Duodenal mucosa (tissue), 2 donors: Measurements from ENCODE around the gene PPFIA3.
"Not testable (repeated sequence)": the region's sequence is repeated elsewhere in the genome, so short reads cannot be mapped to it uniquely, and the experiment has no call there.

ENCODE experiments used
- H3K27ac ChIP-seq: one replicate; pipeline ENCODE4 v1.7.0; 2013; ENCODE audit warnings: low read depth, low read length
- H3K27me3 ChIP-seq, 2 donors: one replicate each; pipeline ENCODE4 v1.7.0; 2013; ENCODE audit warnings: low read length in 2 of 2, control low read depth in 1 of 2; ENCODE audit not compliant: insufficient read depth in 2 of 2, control insufficient read depth in 1 of 2
- H3K36me3 ChIP-seq, 2 donors: one replicate each; pipeline ENCODE4 v1.7.0; 2013; ENCODE audit warnings: low read length in 2 of 2, control low read depth in 1 of 2; ENCODE audit not compliant: insufficient read depth in 2 of 2, control insufficient read depth in 1 of 2
- H3K4me1 ChIP-seq, 2 donors: one replicate each; pipeline ENCODE4 v1.7.0; 2013; ENCODE audit warnings: low read length in 2 of 2, control low read depth in 1 of 2; ENCODE audit not compliant: insufficient read depth in 2 of 2, control insufficient read depth in 1 of 2
- H3K4me3 ChIP-seq, 2 donors: one replicate each; pipeline ENCODE4 v1.7.0; 2013; ENCODE audit warnings: low read length in 2 of 2, low read depth in 1 of 2
- H3K9ac ChIP-seq, 2 donors: one replicate each; pipeline ENCODE4 v1.7.0; 2013; ENCODE audit warnings: low read length in 2 of 2, low read depth in 1 of 2
- H3K9me3 ChIP-seq, 2 donors: one replicate each; pipeline ENCODE4 v1.7.0; 2013; ENCODE audit warnings: low read length in 2 of 2, control low read depth in 1 of 2; ENCODE audit not compliant: control insufficient read depth in 1 of 2

PPFIA3 gene

GRCh38 chr19:49119411-49120324 is at the start of gene PPFIA3:
Gene PPFIA3 (plus strand): TSS chr19:49119544. CDS start chr19:49127874, 8,330 bp downstream.
- no peaks in the 10 kb centered on the region for H3K9me3 ChIP-seq
- peaks cover 0 to 6% of the 10 kb centered on the region in 2 donors for H3K27me3 ChIP-seq
- no peaks in the 10 kb centered on the region for H3K36me3 ChIP-seq
- peak within 1 kb of the TSS; percentile 92 to 95 for H3K9ac ChIP-seq
- H3K4me3 ChIP-seq: peak within 1 kb of the TSS; percentile 70 to 71
- peaks cover 26 to 34% of the 10 kb centered on the region in 2 donors for H3K4me1 ChIP-seq
- H3K27ac ChIP-seq: peak within 1 kb of the TSS; percentile 99

GRCh38 chr19:49070416-49070815 is 48.9 kb upstream of the PPFIA3 start:
- Histone ChIP-seq H3K4me3 (no peak overlapping the region), H3K4me1 (no peaks in the 10 kb centered on the region), H3K27me3 (peaks cover 53 to 57% of the 10 kb centered on the region in 2 donors), H3K9ac (no peak overlapping the region), H3K36me3 (no peaks in the 10 kb centered on the region), H3K27ac (no peak overlapping the region), H3K9me3 (no peaks in the 10 kb centered on the region)

GRCh38 chr19:49071860-49072547 is 47.3 kb upstream of the PPFIA3 start:
- Histone ChIP-seq H3K36me3 (no peaks in the 10 kb centered on the region), H3K4me3 (no peak overlapping the region), H3K9me3 (no peaks in the 10 kb centered on the region), H3K27me3 (peaks cover 42 to 43% of the 10 kb centered on the region in 2 donors), H3K9ac (no peak overlapping the region), H3K4me1 (no peaks in the 10 kb centered on the region), H3K27ac (no peak overlapping the region)

GRCh38 chr19:49073514-49074378 is 45.6 kb upstream of the PPFIA3 start:
- H3K27me3 ChIP-seq: peaks cover 31 to 36% of the 10 kb centered on the region in 2 donors
- no peak overlapping the region for H3K4me3 ChIP-seq
- H3K27ac ChIP-seq: no peak overlapping the region

GRCh38 chr19:49074869-49075268 is 44.5 kb upstream of the PPFIA3 start:
- H3K36me3 ChIP-seq, H3K9ac ChIP-seq, H3K27ac ChIP-seq, H3K4me3 ChIP-seq, H3K9me3 ChIP-seq, H3K4me1 ChIP-seq: not testable (repeated sequence)
- H3K27me3 ChIP-seq: peaks cover 25 to 31% of the 10 kb centered on the region in 2 donors

More at GRCh38 chr19:49073514-49074378, 45.6 kb upstream of the PPFIA3 start:
- Histone ChIP-seq H3K4me1 (no peaks in the 10 kb centered on the region), H3K9ac (no peak overlapping the region), H3K36me3 (no peaks in the 10 kb centered on the region), H3K9me3 (no peaks in the 10 kb centered on the region)

GRCh38 chr19:49080392-49080791 is 39.0 kb upstream of the PPFIA3 start:
- no peak overlapping the region for H3K27ac ChIP-seq
- no peaks in the 10 kb centered on the region for H3K27me3 ChIP-seq
- no peaks in the 10 kb centered on the region for H3K4me1 ChIP-seq
- no peak overlapping the region for H3K9ac ChIP-seq
- H3K4me3 ChIP-seq: no peak overlapping the region
- no peaks in the 10 kb centered on the region for H3K36me3 ChIP-seq
- H3K9me3 ChIP-seq: no peaks in the 10 kb centered on the region

- no peak overlapping the region for H3K9ac ChIP-seq
- H3K27me3 ChIP-seq: no peaks in the 10 kb centered on the region
- no peak overlapping the region for H3K4me3 ChIP-seq
- H3K4me1 ChIP-seq: peaks cover 3 to 4% of the 10 kb centered on the region in 2 donors
- no peak overlapping the region for H3K27ac ChIP-seq
- H3K9me3 ChIP-seq: no peaks in the 10 kb centered on the region
- no peaks in the 10 kb centered on the region for H3K36me3 ChIP-seq
Observed at GRCh38 chr19:49081273-49081672, 38.1 kb upstream of the PPFIA3 start.

GRCh38 chr19:49084206-49085019 is 34.9 kb upstream of the PPFIA3 start:
- Histone ChIP-seq H3K9ac (peak overlapping the region; percentile 82 to 94), H3K36me3 (peaks cover 6 to 15% of the 10 kb centered on the region in 2 donors), H3K27ac (peak overlapping the region; percentile 80), H3K27me3 (no peaks in the 10 kb centered on the region), H3K4me3 (peak overlapping the region; percentile 81 to 99), H3K9me3 (no peaks in the 10 kb centered on the region), H3K4me1 (peaks cover 9 to 13% of the 10 kb centered on the region in 2 donors)
